Glutamatergic neuron (in vitro differentiated cells): ENCODE measurements around the gene PAQR8. TPM values are rescaled to one million over a fixed set of nuclear protein-coding genes. Genes with fewer than 3 reads are reported as not detected.

ENCODE experiments used
- DNase-seq: peaks from one replicate; pipeline ENCODE4 v3.0.0; 2022
- H3K27ac Mint-ChIP-seq: one replicate; pipeline ENCODE4 v1.8.0; 2020; ENCODE audit warnings: mild to moderate bottlenecking, mixed read lengths, inconsistent platforms; ENCODE audit not compliant: unreplicated experiment
- H3K27me3 Mint-ChIP-seq: one replicate; pipeline ENCODE4 v1.8.0; 2020; ENCODE audit warnings: mild to moderate bottlenecking, moderate library complexity, mixed read lengths, inconsistent platforms; ENCODE audit not compliant: unreplicated experiment
- H3K36me3 Mint-ChIP-seq: one replicate; pipeline ENCODE4 v1.8.0; 2020; ENCODE audit warnings: mild to moderate bottlenecking, mixed read lengths, inconsistent platforms; ENCODE audit not compliant: unreplicated experiment
- H3K4me1 Mint-ChIP-seq: one replicate; pipeline ENCODE4 v1.8.0; 2020; ENCODE audit warnings: mild to moderate bottlenecking, low read depth, mixed read lengths, inconsistent platforms; ENCODE audit not compliant: unreplicated experiment
- H3K4me3 Mint-ChIP-seq: one replicate; pipeline ENCODE4 v1.8.0; 2020; ENCODE audit warnings: mild to moderate bottlenecking, mixed read lengths, inconsistent platforms; ENCODE audit not compliant: unreplicated experiment
- H3K9me3 Mint-ChIP-seq: one replicate; pipeline ENCODE4 v1.8.0; 2020; ENCODE audit warnings: mild to moderate bottlenecking, moderate library complexity, mixed read lengths, inconsistent platforms; ENCODE audit not compliant: unreplicated experiment
- CTCF ChIP-seq: fragments of 200-600 bp; sonication (generic); IDR thresholded peaks from one replicate; pipeline ENCODE4 v1.5.0; 2021; ENCODE audit not compliant: partially characterized antibody, unreplicated experiment
- total RNA-seq: library from RNA; stranded (reverse); fragmentation: NEBNext Ultra II Directional; extraction: Animal tissue kit (Norgen Biotek cat#: 25700); gene quantifications from one replicate; pipeline ENCODE4 v1.2.1, GENCODE V29; 2021; ENCODE audit not compliant: unreplicated experiment

Gene PAQR8
- total RNA-seq, 1 donor from 2014 or later = 2.7 TPM

- Mint-ChIP-seq H3K27ac (no peak overlapping the region), H3K4me3 (no peak overlapping the region), H3K9me3 (peaks cover 7% of the 10 kb centered on the region), H3K36me3 (no peaks in the 10 kb centered on the region), H3K4me1 (peaks cover 4% of the 10 kb centered on the region), H3K27me3 (peaks cover 9% of the 10 kb centered on the region)
- TF ChIP-seq CTCF = no peak
- no peak for DNase-seq
Measured at GRCh38 chr6:52365866-52366540, 4.1 kb downstream of the PAQR8 start.

- no peak for DNase-seq
- Mint-ChIP-seq H3K36me3 (no peaks in the 10 kb centered on the region), H3K4me3 (no peak overlapping the region), H3K27me3 (no peaks in the 10 kb centered on the region), H3K27ac (no peak overlapping the region), H3K9me3 (peaks cover 3% of the 10 kb centered on the region), H3K4me1 (no peaks in the 10 kb centered on the region)
- no peak for TF ChIP-seq CTCF
Measured at GRCh38 chr6:52368002-52368401, 6.1 kb downstream of the PAQR8 start.

GRCh38 chr6:52369234-52369633, 7.3 kb downstream of the PAQR8 start:
- DNase-seq = no peak
- Mint-ChIP-seq H3K36me3 (no peaks in the 10 kb centered on the region), H3K4me1 (no peaks in the 10 kb centered on the region), H3K4me3 (no peak overlapping the region), H3K27me3 (no peaks in the 10 kb centered on the region), H3K9me3 (peaks cover 3% of the 10 kb centered on the region), H3K27ac (no peak overlapping the region)
- no peak for TF ChIP-seq CTCF

- Mint-ChIP-seq H3K4me1 (no peaks in the 10 kb centered on the region), H3K9me3 (peaks cover 3% of the 10 kb centered on the region), H3K27ac (no peak overlapping the region), H3K27me3 (no peaks in the 10 kb centered on the region), H3K4me3 (no peak overlapping the region), H3K36me3 (no peaks in the 10 kb centered on the region)
- no peak for DNase-seq
- no peak for TF ChIP-seq CTCF
Measured at GRCh38 chr6:52371656-52372191, 9.8 kb downstream of the PAQR8 start.

- Mint-ChIP-seq H3K27me3 (no peaks in the 10 kb centered on the region), H3K27ac (no peak overlapping the region), H3K4me1 (no peaks in the 10 kb centered on the region), H3K4me3 (no peak overlapping the region), H3K36me3 (no peaks in the 10 kb centered on the region), H3K9me3 (no peaks in the 10 kb centered on the region)
- no peak for DNase-seq
- no peak for TF ChIP-seq CTCF
Measured at GRCh38 chr6:52373151-52373690, 11.3 kb downstream of the PAQR8 start.
